Activated CD8-positive, alpha-beta T cell treated with anti-CD3 and anti-CD28 coated beads for 36 hours (primary cell): Measurements from ENCODE around the gene BBS7. TPM values are rescaled to one million over a fixed set of nuclear protein-coding genes. Genes with fewer than 3 reads are reported as not detected.

Source experiments
- ATAC-seq: fragments of 200-7000 bp; cut with Tn5 transposase; one replicate; pipeline ENCODE4 v1.10.0; 2021; ENCODE audit warnings: mild to moderate bottlenecking, moderate library complexity
- CTCF ChIA-PET: fragments of 350-600 bp; sonication (Branson Sonifier 250); formaldehyde crosslinking; loops from one replicate; lab custom pipeline; 2021; ENCODE audit warnings: antibody characterized with exemption; lab: Charles Lee
- POLR2A ChIA-PET: fragments of 350-600 bp; sonication (Branson Sonifier 250); formaldehyde crosslinking; loops from one replicate; lab custom pipeline; 2021; ENCODE audit warnings: antibody characterized with exemption; lab: Charles Lee
- DNase-seq: peaks from one replicate; pipeline ENCODE4 v3.0.0-alpha.2; 2020
- H3K27ac Mint-ChIP-seq: one replicate; pipeline ENCODE4 v1.8.0; 2021; ENCODE audit warnings: mild to moderate bottlenecking, mixed read lengths
- H3K27me3 Mint-ChIP-seq: one replicate; pipeline ENCODE4 v1.8.0; 2021; ENCODE audit warnings: mixed read lengths
- H3K36me3 Mint-ChIP-seq: one replicate; pipeline ENCODE4 v1.8.0; 2021; ENCODE audit warnings: low read depth, mixed read lengths
- H3K4me1 Mint-ChIP-seq: one replicate; pipeline ENCODE4 v1.8.0; 2021; ENCODE audit warnings: low read depth, mixed read lengths
- H3K4me3 Mint-ChIP-seq: one replicate; pipeline ENCODE4 v1.8.0; 2021; ENCODE audit warnings: mild to moderate bottlenecking, moderate library complexity, mixed read lengths
- H3K9me3 Mint-ChIP-seq: one replicate; pipeline ENCODE4 v1.8.0; 2021; ENCODE audit warnings: mixed read lengths
- intact Hi-C: fragments of 100-400 bp; cut with micrococcal nuclease; formaldehyde crosslinking; loops from one replicate; pipeline ENCODE4 v1.10.0; 2022
- total RNA-seq, 2 experiments: library from RNA; stranded (reverse); gene quantifications; one replicate each; pipeline ENCODE4 v1.2.3, GENCODE V29; 2021
- TF ChIP-seq, protein P1 (sequence below): fragments of 200-600 bp; IDR thresholded peaks from one replicate; pipeline ENCODE4 v1.8.0; 2022; ENCODE audit warnings: antibody characterized with exemption, mild to moderate bottlenecking

The BBS7 gene
- total RNA-seq, 2 experiments from 2014 or later, result 12.7 to 15.8 TPM

DNA sequence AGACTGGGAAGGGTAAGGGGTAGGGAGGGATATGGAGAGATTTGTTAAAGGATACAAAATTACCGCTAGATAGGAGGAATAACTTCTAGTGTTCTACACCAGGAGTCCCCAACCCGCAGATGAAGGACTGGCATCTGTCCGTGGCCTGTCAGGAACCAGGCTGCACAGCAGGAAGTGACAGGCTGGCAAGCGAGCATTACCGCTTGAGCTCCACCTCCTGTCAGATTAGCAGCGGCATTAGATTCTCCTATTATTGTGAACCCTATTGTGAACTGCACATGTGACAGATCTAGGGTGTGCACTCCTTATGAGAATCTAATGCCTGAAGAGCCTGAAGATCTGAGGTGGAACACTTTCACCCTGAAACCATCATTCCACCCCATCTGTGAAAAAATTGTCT lies 27.9 kb upstream of the BBS7 start:
- Mint-ChIP-seq H3K9me3 (peaks cover 2% of the 10 kb centered on the region), H3K4me1 (peaks cover 8% of the 10 kb centered on the region), H3K27me3 (peaks cover 4% of the 10 kb centered on the region), H3K4me3 (no peak overlapping the region), H3K36me3 (no peaks in the 10 kb centered on the region), H3K27ac (no peak overlapping the region)
- ATAC-seq, result peak; percentile 53
- POLR2A ChIA-PET, result no interaction called here
- CTCF ChIA-PET, result interaction anchor here (1.2 kb wide), 1 partner anchor 14 kb away, joined by 4 read pairs; no protein-coding TSS in a partner anchor
- intact Hi-C loops, result no loop called here
- peak; percentile 34 for DNase-seq
- TF ChIP-seq, protein P1, sequence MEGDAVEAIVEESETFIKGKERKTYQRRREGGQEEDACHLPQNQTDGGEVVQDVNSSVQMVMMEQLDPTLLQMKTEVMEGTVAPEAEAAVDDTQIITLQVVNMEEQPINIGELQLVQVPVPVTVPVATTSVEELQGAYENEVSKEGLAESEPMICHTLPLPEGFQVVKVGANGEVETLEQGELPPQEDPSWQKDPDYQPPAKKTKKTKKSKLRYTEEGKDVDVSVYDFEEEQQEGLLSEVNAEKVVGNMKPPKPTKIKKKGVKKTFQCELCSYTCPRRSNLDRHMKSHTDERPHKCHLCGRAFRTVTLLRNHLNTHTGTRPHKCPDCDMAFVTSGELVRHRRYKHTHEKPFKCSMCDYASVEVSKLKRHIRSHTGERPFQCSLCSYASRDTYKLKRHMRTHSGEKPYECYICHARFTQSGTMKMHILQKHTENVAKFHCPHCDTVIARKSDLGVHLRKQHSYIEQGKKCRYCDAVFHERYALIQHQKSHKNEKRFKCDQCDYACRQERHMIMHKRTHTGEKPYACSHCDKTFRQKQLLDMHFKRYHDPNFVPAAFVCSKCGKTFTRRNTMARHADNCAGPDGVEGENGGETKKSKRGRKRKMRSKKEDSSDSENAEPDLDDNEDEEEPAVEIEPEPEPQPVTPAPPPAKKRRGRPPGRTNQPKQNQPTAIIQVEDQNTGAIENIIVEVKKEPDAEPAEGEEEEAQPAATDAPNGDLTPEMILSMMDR, result no peak

DNA sequence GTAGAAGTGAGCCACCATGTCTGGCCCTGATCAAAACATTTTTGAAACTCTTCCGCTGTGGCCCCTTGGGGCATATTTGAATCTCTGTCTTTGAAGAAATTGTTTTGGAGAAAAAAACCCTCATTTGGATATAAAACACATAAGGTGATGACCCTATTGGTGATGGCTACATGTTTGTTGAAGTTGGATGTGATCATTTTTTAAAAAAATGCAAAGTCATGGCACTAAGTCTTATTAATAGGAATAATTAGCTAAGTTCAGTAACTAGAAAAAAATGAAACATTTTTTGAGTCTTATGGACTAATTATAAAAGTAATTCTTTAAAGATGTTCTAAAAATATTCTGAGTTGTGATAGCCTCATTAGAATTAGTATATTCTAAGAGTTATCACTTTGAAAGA lies 17.9 kb upstream of the BBS7 start:
- intact Hi-C loops, result no loop called here
- no peak overlapping the region for H3K27ac Mint-ChIP-seq
- H3K9me3 Mint-ChIP-seq, result no peaks in the 10 kb centered on the region
- ChIA-PET POLR2A (no interaction called here), CTCF (interaction anchor here (0.6 to 1.0 kb wide), 2 partner anchors 315 to 426 kb away, joined by 3 to 4 read pairs; no protein-coding TSS in a partner anchor)
- no peak for DNase-seq
- no peaks in the 10 kb centered on the region for H3K36me3 Mint-ChIP-seq
- H3K4me1 Mint-ChIP-seq, result peaks cover 2% of the 10 kb centered on the region
- TF ChIP-seq, protein P1, result no peak
- H3K4me3 Mint-ChIP-seq, result no peak overlapping the region
- peaks cover 22% of the 10 kb centered on the region for H3K27me3 Mint-ChIP-seq
- no peak for ATAC-seq

DNA sequence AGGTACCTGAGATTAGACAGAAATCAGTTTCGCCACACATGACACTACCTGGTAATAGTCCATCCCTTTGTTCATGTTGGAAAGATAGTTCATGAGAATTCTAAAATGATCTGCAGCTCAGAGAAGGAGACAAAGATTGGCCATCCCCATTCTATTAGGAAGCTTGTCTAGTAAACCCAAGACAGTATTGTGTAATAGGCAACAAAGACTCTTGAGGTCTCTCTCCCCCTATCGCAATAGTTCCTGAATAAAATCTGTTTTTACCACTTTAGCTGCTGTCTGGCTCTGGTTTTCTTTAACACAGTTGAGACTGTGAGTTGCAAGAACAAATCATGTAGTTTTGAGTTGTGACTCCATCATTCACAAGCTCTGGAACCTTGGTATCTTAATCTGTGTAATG lies 14.8 kb upstream of the BBS7 start:
- Mint-ChIP-seq H3K27me3 (peaks cover 31% of the 10 kb centered on the region), H3K36me3 (no peaks in the 10 kb centered on the region)
- POLR2A ChIA-PET, result no interaction called here

DNA sequence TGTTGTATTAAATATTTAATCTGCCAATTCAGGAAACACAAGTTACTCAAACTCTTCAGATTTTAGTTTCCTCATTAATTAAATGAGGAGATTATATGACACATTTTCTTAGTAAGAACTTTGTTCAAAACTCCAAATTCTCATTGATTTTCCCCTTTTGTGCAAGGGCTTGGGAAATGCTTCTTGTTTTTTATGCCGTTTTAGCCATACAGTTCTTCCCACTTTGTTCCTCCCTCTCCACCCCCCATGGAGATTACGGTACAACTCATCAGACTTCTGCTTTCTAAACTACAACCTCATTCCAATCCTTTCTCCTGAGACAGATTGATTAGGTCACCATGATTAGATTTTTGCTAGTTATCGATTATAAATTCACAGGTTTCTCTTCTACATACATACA lies 10.9 kb upstream of the BBS7 start:
- CTCF ChIA-PET, result interaction anchor here (4.5 kb wide), 1 partner anchor 19 kb away, joined by 27 read pairs; no protein-coding TSS in a partner anchor
- Mint-ChIP-seq H3K27ac (no peak overlapping the region), H3K4me1 (peaks cover 2% of the 10 kb centered on the region), H3K27me3 (peaks cover 39% of the 10 kb centered on the region), H3K9me3 (no peaks in the 10 kb centered on the region), H3K4me3 (no peak overlapping the region), H3K36me3 (no peaks in the 10 kb centered on the region)
- POLR2A ChIA-PET, result no interaction called here
- ATAC-seq (no peak), DNase-seq (no peak)
- intact Hi-C loops, result no loop called here
- TF ChIP-seq, protein P1, result no peak

More for the DNA sequence above, 14.8 kb upstream of the BBS7 start:
- ATAC-seq (no peak), DNase-seq (no peak)
- CTCF ChIA-PET, result interaction anchor here (4.5 kb wide), 1 partner anchor 16 kb away, joined by 27 read pairs; no protein-coding TSS in a partner anchor
- Mint-ChIP-seq H3K4me3 (no peak overlapping the region), H3K27ac (no peak overlapping the region), H3K4me1 (peaks cover 2% of the 10 kb centered on the region), H3K9me3 (no peaks in the 10 kb centered on the region)
- intact Hi-C loops, result no loop called here
- TF ChIP-seq, protein P1, result no peak

DNA sequence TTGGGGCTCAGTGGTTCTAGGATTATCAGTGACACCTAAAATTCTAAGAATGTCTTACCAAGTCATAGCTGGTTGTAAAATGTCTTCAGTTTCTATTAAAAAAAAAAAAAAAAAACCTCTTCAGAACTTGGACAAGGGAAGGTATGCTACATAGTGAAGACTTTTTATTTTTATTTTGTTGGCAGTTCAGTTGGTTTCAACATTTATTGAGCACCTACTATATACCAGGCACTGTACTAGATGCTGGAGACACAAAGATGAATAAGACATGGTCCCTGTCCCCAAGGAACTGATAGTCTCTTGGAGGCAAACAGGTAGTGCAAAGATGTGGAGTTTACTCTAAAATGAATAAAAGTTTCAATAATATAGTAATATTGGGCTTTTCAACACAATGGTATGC lies 8.9 kb upstream of the BBS7 start:
- ChIA-PET CTCF (interaction anchor here (0.7 to 1.4 kb wide), 2 partner anchors 21 to 61 kb away, joined by 4 to 5 read pairs; no protein-coding TSS in a partner anchor), POLR2A (no interaction called here)
- H3K36me3 Mint-ChIP-seq, result no peaks in the 10 kb centered on the region
- TF ChIP-seq, protein P1, result no peak
- no peak overlapping the region for H3K27ac Mint-ChIP-seq
- DNase-seq (no peak), ATAC-seq (no peak)
- H3K9me3 Mint-ChIP-seq, result no peaks in the 10 kb centered on the region
- peaks cover 39% of the 10 kb centered on the region for H3K27me3 Mint-ChIP-seq
- intact Hi-C loops, result no loop called here
- no peaks in the 10 kb centered on the region for H3K4me1 Mint-ChIP-seq
- H3K4me3 Mint-ChIP-seq, result no peak overlapping the region
